ENCODE measurements around the gene RNU1-3. TPM values are rescaled to one million over a fixed set of nuclear protein-coding genes. Genes with fewer than 3 reads are reported as not detected.
"Not testable (repeated sequence)": the region's sequence is repeated elsewhere in the genome, so short reads cannot be mapped to it uniquely, and the experiment has no call there.

RNU1-3 gene
- total RNA-seq = 1,000 to 10,000 TPM; 1,100 to 1,278 TPM

DNA sequence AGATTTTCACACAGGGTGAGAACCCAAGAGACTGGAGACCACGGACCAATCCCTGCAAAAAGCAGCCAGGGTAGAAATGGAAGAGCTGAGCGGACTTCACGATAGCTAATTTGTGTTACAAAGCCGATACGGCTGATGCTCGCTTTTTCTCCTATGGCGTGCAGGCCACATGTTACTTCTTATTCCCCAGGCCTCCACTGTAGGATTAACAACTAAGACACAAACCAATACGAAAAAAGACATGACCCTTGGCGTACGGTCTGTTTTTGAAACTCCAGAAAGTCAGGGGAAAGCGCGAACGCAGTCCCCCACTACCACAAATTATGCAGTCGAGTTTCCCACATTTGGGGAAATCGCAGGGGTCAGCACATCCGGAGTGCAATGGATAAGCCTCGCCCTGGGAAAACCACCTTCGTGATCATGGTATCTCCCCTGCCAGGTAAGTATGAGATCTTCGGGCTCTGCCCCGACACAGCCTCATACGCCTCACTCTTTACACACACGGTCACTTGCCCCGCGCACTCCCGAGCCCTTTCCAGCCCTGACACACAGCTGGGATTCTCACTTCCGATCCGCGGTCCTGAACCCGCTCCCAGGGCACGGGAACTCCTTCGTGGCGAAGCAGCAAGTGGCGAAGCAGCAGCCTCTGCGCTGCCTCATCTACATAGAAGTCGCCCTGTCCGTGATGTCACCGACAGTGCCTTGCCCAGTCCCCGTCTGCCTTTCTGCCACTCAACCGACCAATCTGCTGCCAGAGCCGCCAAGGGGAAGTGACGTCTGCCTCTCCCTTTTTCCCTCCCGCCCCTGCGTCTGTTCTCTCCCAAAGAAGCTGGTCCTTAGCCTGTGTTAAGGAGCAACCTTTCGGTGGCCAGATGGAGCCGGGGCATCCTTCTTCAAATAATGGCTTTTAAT lies at the start of gene RNU1-3:
Gene RNU1-3 (minus strand): TSS at position 447 of the 912 bp plus-strand sequence.
- not testable (repeated sequence) for H3K4me3 Mint-ChIP-seq; H3K36me3 Mint-ChIP-seq (ENCODE audit: insufficient read depth in 2 of 2); H3K27ac Mint-ChIP-seq; DNase-seq; H3K4me1 Mint-ChIP-seq (ENCODE audit: low read depth); H3K9me3 Mint-ChIP-seq; H3K27me3 Mint-ChIP-seq (ENCODE audit: low read depth)
- ATAC-seq (replicated peaks in 1 of 2) = peak; percentile 99

DNA sequence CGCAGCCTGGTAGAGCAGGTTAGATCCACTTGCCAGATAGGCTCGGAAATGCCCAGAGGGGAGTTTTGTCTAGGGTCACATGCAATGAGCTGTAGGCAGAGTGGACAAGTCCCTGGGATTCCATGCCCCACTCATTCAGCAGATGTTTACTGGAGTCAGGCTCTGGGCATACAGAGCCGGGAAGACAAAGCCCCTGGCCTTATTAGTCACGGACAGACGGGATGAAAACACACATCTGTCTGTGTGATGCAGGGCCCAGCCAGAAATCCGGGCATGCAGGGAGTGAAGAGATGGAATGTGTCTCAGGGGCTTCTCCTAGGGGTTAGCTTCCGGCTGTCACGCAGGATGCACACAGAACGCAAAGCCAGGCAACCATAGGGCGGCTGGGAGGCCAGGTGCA lies 46.7 kb upstream of the RNU1-3 start:
- H3K27me3 Mint-ChIP-seq (ENCODE audit: low read depth); H3K4me1 Mint-ChIP-seq (ENCODE audit: low read depth); H3K9me3 Mint-ChIP-seq; H3K4me3 Mint-ChIP-seq; H3K27ac Mint-ChIP-seq; DNase-seq; ATAC-seq (replicated peaks in 1 of 2); H3K36me3 Mint-ChIP-seq (ENCODE audit: insufficient read depth in 2 of 2): not testable (repeated sequence)

GRCh38 chr1:16712984-16713383 lies 46.2 kb upstream of the RNU1-3 start:
- ATAC-seq (replicated peaks in 1 of 2) = not testable (repeated sequence)

GRCh38 chr1:16712582-16712981 lies 45.8 kb upstream of the RNU1-3 start:
- H3K27me3 Mint-ChIP-seq (ENCODE audit: low read depth) = not testable (repeated sequence)

More at GRCh38 chr1:16712984-16713383, 46.2 kb upstream of the RNU1-3 start:
- not testable (repeated sequence) for H3K27ac Mint-ChIP-seq; H3K4me1 Mint-ChIP-seq (ENCODE audit: low read depth); H3K27me3 Mint-ChIP-seq (ENCODE audit: low read depth); H3K4me3 Mint-ChIP-seq; H3K36me3 Mint-ChIP-seq (ENCODE audit: insufficient read depth in 2 of 2); H3K9me3 Mint-ChIP-seq; DNase-seq

DNA sequence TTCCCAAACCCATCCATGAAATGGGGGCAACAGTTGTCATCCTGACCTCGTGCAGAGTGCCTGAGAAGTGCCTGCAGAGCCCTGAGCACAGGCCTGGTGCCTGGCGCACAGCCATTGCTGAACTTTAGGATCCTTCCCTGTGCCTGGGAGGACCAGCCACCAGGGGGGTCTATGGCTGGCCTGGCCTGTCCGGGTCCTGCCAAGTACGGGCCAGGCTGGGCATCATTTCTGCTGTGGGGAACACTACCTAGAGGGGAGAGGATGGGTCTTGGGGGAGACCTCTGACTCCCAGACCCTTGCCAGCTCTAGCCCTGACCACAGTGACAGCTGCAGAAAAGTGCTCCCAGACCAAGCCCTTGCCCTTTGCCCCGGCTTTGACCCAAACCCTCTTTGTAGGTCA lies 45.4 kb upstream of the RNU1-3 start:
- DNase-seq; H3K4me1 Mint-ChIP-seq (ENCODE audit: low read depth); H3K27ac Mint-ChIP-seq; H3K27me3 Mint-ChIP-seq (ENCODE audit: low read depth); H3K36me3 Mint-ChIP-seq (ENCODE audit: insufficient read depth in 2 of 2); H3K4me3 Mint-ChIP-seq; ATAC-seq (replicated peaks in 1 of 2); H3K9me3 Mint-ChIP-seq: not testable (repeated sequence)

More at GRCh38 chr1:16712582-16712981, 45.8 kb upstream of the RNU1-3 start:
- H3K4me3 Mint-ChIP-seq; DNase-seq; H3K4me1 Mint-ChIP-seq (ENCODE audit: low read depth); H3K36me3 Mint-ChIP-seq (ENCODE audit: insufficient read depth in 2 of 2); H3K9me3 Mint-ChIP-seq; H3K27ac Mint-ChIP-seq; ATAC-seq (replicated peaks in 1 of 2): not testable (repeated sequence)

DNA sequence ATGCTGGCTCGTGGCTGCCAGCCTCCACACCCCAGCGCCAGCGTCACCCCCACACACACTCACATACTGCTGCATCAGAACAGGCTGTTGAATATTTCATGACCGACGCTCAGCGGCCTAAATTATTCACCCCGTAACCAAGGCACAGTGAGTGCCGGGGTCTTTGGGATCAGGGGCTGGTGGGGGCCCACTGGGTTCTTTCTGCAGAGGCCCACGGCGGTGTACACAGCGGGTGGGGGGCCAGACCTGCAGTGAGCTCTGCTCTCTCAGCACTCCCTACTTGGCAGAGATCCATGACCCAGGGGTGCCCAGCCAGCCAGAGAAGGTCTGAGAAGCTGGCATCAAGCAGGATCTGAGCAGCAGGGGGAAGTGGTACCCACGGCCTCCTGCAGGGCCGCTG lies 43.9 kb upstream of the RNU1-3 start:
- not testable (repeated sequence) for H3K27ac Mint-ChIP-seq; H3K4me3 Mint-ChIP-seq; H3K36me3 Mint-ChIP-seq (ENCODE audit: insufficient read depth in 2 of 2); H3K27me3 Mint-ChIP-seq (ENCODE audit: low read depth); H3K9me3 Mint-ChIP-seq; DNase-seq; ATAC-seq (replicated peaks in 1 of 2); H3K4me1 Mint-ChIP-seq (ENCODE audit: low read depth)

- not testable (repeated sequence) for H3K27me3 Mint-ChIP-seq (ENCODE audit: low read depth); H3K4me1 Mint-ChIP-seq (ENCODE audit: low read depth); H3K36me3 Mint-ChIP-seq (ENCODE audit: insufficient read depth in 2 of 2); H3K4me3 Mint-ChIP-seq; H3K27ac Mint-ChIP-seq; H3K9me3 Mint-ChIP-seq
- DNase-seq = peak; percentile 41 to 55
- ATAC-seq (replicated peaks in 1 of 2) = peak; percentile 74
Observed at GRCh38 chr1:16709659-16710087, 42.9 kb upstream of the RNU1-3 start.

DNA sequence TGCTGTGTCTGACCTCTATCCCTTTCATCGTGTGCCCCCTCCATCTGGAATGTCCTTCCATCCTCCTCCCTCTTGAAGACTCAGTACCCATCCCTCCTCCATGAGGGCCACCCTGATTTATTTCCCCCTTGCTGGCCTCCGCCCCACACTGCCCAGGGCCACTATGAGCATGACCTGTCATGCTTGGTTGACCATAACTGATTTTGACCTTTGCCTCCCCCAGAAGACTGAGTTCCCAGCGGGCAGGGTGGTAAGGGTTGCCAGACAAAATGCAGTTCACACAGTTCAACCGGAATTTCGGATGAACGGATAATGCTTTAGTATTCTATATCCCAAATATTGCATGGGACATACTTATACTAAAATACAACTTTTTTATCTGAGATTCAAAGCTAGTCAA lies 42.0 kb upstream of the RNU1-3 start:
- H3K27ac Mint-ChIP-seq; H3K36me3 Mint-ChIP-seq (ENCODE audit: insufficient read depth in 2 of 2); H3K4me1 Mint-ChIP-seq (ENCODE audit: low read depth); H3K9me3 Mint-ChIP-seq; ATAC-seq (replicated peaks in 1 of 2); DNase-seq; H3K27me3 Mint-ChIP-seq (ENCODE audit: low read depth): not testable (repeated sequence)
- H3K4me3 Mint-ChIP-seq = peak overlapping the region in 1 of 2 donors; percentile 64

DNA sequence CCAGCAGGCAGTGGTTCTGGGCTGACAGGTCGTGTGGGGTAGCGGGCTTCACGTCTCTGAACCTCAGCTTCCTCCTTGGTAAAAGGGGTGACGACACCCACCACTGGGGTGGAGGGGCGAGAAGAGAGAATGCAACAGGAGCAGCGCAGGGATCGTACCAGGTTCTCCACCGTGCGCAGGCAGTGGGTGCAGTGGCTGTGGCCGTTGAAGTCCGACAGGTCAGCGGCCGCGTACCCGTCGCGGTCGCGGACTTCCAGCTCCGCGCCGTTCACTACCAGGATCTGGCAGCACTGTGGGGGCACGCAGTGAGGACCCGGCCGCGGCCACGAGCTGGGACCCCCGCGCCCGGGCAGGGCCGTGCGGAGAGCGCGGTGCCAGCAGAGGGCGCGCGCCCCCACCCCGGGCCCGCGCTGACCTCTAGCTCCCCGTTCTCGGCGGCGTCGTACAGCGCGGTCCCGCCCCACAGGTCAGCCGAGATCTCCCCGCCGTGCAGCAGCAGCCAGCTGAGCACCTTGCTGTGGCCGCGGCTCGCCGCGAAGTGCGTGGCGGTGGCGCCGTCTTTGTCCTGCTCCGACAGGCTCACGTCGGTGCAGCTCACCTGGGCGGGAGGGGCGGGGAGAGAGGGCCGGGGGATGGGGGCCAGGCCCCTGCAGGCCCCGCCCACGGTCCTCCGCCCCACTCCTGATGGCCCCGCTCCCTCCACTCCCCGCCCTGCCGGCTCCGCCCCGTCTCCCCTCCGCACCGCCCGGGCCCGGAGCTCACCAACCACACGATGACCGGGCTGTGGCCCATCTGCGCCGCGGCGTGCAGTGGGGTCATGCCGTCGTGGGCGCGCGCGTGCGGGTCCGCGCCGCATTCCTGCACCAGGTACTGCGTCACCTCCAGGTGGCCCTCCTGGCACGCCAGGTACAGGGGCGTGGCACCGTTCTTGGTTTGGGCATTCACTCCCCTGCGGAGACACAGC lies 40.7 kb upstream of the RNU1-3 start:
- ATAC-seq (replicated peaks in 1 of 2) = peak; percentile 48 to 53
- not testable (repeated sequence) for H3K27me3 Mint-ChIP-seq (ENCODE audit: low read depth); H3K4me1 Mint-ChIP-seq (ENCODE audit: low read depth); H3K36me3 Mint-ChIP-seq (ENCODE audit: insufficient read depth in 2 of 2); H3K27ac Mint-ChIP-seq; DNase-seq; H3K9me3 Mint-ChIP-seq
- peak overlapping the region in 1 of 2 donors; percentile 45 for H3K4me3 Mint-ChIP-seq

DNA sequence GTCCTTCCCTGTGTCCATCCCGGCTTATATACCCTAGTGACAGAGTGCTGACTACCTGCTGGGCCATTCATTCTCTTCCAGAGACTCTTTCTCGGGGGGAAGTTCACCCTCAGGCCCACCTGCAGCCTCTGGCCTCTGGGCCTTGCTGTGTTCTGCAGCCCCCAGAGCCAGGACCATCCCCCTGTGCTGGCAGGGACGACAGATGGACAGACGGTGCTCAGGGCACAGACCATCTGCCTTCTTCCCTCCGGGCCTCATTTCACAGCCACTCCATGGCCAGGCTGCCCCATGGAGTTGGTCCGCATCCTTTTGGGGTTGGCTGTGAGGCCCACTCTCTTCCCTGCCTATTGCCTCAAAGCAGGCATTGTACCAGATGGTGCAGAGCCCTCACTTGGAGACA lies 39.6 kb upstream of the RNU1-3 start:
- not testable (repeated sequence) for H3K36me3 Mint-ChIP-seq (ENCODE audit: insufficient read depth in 2 of 2); H3K27me3 Mint-ChIP-seq (ENCODE audit: low read depth); H3K4me3 Mint-ChIP-seq; ATAC-seq (replicated peaks in 1 of 2); H3K27ac Mint-ChIP-seq; DNase-seq; H3K9me3 Mint-ChIP-seq; H3K4me1 Mint-ChIP-seq (ENCODE audit: low read depth)

DNA sequence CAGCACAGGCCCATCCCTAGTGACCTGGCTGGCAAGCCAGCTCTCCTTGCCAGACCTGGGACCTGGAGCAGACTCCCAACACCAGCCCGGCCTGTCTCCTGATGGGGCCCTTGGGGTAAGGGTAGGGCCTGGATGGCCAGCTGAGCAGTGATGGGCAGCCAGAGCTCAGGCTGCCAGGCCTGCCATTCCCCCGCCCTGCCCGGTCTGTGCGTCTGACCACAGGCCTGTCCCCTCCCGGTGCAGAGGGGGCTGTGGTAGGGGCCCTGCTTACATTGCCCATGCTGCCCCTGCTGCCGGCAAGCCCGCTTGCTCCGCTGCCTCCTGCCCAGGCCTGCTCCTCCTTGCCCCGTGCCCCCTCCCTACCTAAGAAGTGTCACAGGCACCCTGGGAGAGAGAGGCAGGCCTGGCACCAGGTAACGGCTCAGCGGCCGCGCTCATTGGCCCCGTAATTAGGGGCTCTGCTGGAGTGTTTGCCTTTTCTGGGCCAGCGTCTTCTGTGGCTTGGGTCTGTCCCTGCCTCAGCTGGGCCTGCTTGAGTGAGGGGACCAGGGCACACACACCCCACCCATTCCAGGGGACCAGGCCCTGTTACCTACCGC lies 37.9 kb upstream of the RNU1-3 start:
- not testable (repeated sequence) for ATAC-seq (replicated peaks in 1 of 2); H3K27me3 Mint-ChIP-seq (ENCODE audit: low read depth); H3K9me3 Mint-ChIP-seq; H3K36me3 Mint-ChIP-seq (ENCODE audit: insufficient read depth in 2 of 2); DNase-seq; H3K4me3 Mint-ChIP-seq; H3K4me1 Mint-ChIP-seq (ENCODE audit: low read depth); H3K27ac Mint-ChIP-seq

GRCh38 chr1:16704076-16704475 lies 37.3 kb upstream of the RNU1-3 start:
- not testable (repeated sequence) for H3K4me3 Mint-ChIP-seq; H3K4me1 Mint-ChIP-seq (ENCODE audit: low read depth); H3K9me3 Mint-ChIP-seq; H3K27me3 Mint-ChIP-seq (ENCODE audit: low read depth); H3K27ac Mint-ChIP-seq; ATAC-seq (replicated peaks in 1 of 2); H3K36me3 Mint-ChIP-seq (ENCODE audit: insufficient read depth in 2 of 2); DNase-seq

DNA sequence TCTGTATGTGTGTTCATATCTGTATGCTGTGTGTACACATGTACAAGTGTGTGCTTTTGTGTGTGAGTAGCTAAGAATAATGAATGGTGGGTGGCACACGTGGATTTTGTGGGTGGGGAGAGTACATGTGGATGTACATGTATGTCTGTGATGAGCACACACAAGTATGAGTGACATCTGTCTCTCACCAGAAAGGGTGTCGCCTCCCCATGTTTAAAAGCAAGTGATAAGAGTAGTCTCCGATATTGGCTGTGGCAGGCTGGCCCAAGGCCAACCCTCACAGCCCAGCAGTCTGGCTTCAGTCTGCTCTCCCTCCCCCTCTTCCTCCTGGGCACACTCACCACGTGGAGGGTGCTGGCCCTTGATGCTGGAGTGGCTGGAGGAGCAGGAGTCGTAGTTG lies 36.9 kb upstream of the RNU1-3 start:
- not testable (repeated sequence) for H3K27ac Mint-ChIP-seq; H3K4me1 Mint-ChIP-seq (ENCODE audit: low read depth); H3K36me3 Mint-ChIP-seq (ENCODE audit: insufficient read depth in 2 of 2); H3K27me3 Mint-ChIP-seq (ENCODE audit: low read depth); H3K4me3 Mint-ChIP-seq; DNase-seq; H3K9me3 Mint-ChIP-seq; ATAC-seq (replicated peaks in 1 of 2)

Measured in activated T-cell treated with anti-CD3 and anti-CD28 coated beads, Interleukin-2, amount 50 U/mL, for 72 hours (primary cell).